HEK293 (cell line): ENCODE data around the gene PHETA1.

Experiments
- CTCF ChIA-PET: fragments of 350-600 bp; formaldehyde crosslinking; extraction: SDS; loops from one replicate; lab custom pipeline; 2021; ENCODE audit warnings: antibody characterized with exemption; lab: Yijun Ruan, JAX
- POLR2A ChIA-PET: fragments of 300-600 bp; formaldehyde crosslinking; extraction: SDS; loops from one replicate; lab custom pipeline; 2020; ENCODE audit warnings: antibody characterized with exemption, inconsistent platforms; lab: Yijun Ruan, JAX
- H3K27ac ChIP-seq: fragments of 200-500 bp; sonication (Bioruptor generic); 2 replicates; pipeline ENCODE4 v1.5.1; 2014; ENCODE audit warnings: low read depth, low read length, control low read depth, inconsistent platforms; ENCODE audit errors: extremely low read depth
- H3K36me3 ChIP-seq, 2 experiments: fragments of 200-500 bp in 1 of 2; sonication (Bioruptor generic) in 1 of 2; 1 replicate in 1 of 2; 2 replicates in 1 of 2; pipeline ENCODE4 v1.5.1; 2014 to 2017; ENCODE audit warnings: inconsistent platforms in 2 of 2, low read length in 2 of 2; ENCODE audit not compliant: control insufficient read depth in 2 of 2, insufficient read depth in 1 of 2
- H3K4me1 ChIP-seq: fragments of 200-500 bp; sonication (Bioruptor generic); 2 replicates; pipeline ENCODE4 v1.5.1; 2014; ENCODE audit warnings: mild to moderate bottlenecking, low read length, inconsistent platforms; ENCODE audit not compliant: control insufficient read depth, insufficient read depth
- H3K4me3 ChIP-seq: 2 replicates; pipeline ENCODE4 v1.5.1; 2011; ENCODE audit warnings: low read depth, mild to moderate bottlenecking, control low read depth, low read length, moderate library complexity
- H3K9me3 ChIP-seq: fragments of 200-500 bp; sonication (Bioruptor generic); 2 replicates; pipeline ENCODE4 v1.5.1; 2014; ENCODE audit warnings: low read depth, low read length, inconsistent platforms; ENCODE audit not compliant: control insufficient read depth, insufficient read depth
- GLI4 ChIP-seq: fragments of 450-650 bp; formaldehyde crosslinking; IDR thresholded peaks from 2 replicates; pipeline ENCODE4 v1.5.1; 2016; ENCODE audit warnings: missing biosample characterization, missing genetic modification characterization
- RBAK ChIP-seq: fragments of 450-650 bp; formaldehyde crosslinking; IDR thresholded peaks from 2 replicates; pipeline ENCODE4 v1.5.1; 2016; ENCODE audit warnings: missing biosample characterization, missing genetic modification characterization
- YY1 ChIP-seq: fragments of 450-650 bp; formaldehyde crosslinking; IDR thresholded peaks from 2 replicates; pipeline ENCODE4 v1.5.1; 2018; ENCODE audit warnings: missing biosample characterization, missing genetic modification characterization
- ZFHX2 ChIP-seq: fragments of 450-650 bp; formaldehyde crosslinking; conservative IDR thresholded peaks from 2 replicates; pipeline ENCODE4 v1.5.1; 2016; ENCODE audit warnings: missing biosample characterization, missing genetic modification characterization
- ZNF510 ChIP-seq: fragments of 450-650 bp; formaldehyde crosslinking; IDR thresholded peaks from 2 replicates; pipeline ENCODE4 v1.5.1; 2018; ENCODE audit warnings: mild to moderate bottlenecking, missing genetic modification characterization, missing biosample characterization; ENCODE audit not compliant: insufficient replicate concordance
- ZNF654 ChIP-seq: fragments of 450-650 bp; formaldehyde crosslinking; IDR thresholded peaks from 2 replicates; pipeline ENCODE4 v1.5.1; 2016; ENCODE audit warnings: low read depth, missing biosample characterization, missing genetic modification characterization
- ZNF701 ChIP-seq: fragments of 450-650 bp; formaldehyde crosslinking; IDR thresholded peaks from 2 replicates; pipeline ENCODE4 v1.5.1; 2016; ENCODE audit warnings: missing biosample characterization, missing genetic modification characterization
- ZSCAN16 ChIP-seq: fragments of 450-650 bp; formaldehyde crosslinking; IDR thresholded peaks from 2 replicates; pipeline ENCODE4 v1.5.1; 2016; ENCODE audit warnings: missing biosample characterization, missing genetic modification characterization
- TF ChIP-seq, protein P1 (sequence below): fragments of 450-650 bp; formaldehyde crosslinking; IDR thresholded peaks from 2 replicates; pipeline ENCODE4; 2016; ENCODE audit warnings: missing biosample characterization, missing genetic modification characterization
- TF ChIP-seq, protein P2 (sequence below): fragments of 450-650 bp; formaldehyde crosslinking; IDR thresholded peaks from 2 replicates; pipeline ENCODE4 v1.5.1; 2016; ENCODE audit warnings: missing biosample characterization, missing genetic modification characterization, low read depth

Gene PHETA1

DNA sequence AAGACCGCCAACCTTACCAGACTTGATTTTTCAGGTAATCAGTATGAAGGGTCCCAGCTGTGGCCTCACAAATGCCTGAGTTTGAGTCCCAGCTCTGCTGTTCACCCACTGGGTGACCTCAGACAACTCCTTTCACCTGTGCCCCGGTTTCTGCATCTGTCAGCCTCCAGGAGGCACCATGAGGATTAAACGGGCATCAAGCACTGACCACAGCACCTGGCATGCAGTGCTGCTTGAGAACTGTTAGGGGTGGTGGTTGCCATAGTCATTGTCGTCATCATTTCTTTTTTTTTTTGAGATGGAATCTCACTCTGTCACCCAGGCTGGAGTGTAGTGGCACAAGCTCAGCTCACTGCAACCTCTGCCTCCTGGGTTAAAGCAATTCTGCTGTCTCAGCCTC is 57.9 kb downstream of the PHETA1 start:
- TF ChIP-seq ZNF654 = no peak
- no peak for TF ChIP-seq RBAK (tag by site-specific recombination)
- TF ChIP-seq ZFHX2 = no peak
- no peak for TF ChIP-seq ZNF510
- TF ChIP-seq, protein P1, sequence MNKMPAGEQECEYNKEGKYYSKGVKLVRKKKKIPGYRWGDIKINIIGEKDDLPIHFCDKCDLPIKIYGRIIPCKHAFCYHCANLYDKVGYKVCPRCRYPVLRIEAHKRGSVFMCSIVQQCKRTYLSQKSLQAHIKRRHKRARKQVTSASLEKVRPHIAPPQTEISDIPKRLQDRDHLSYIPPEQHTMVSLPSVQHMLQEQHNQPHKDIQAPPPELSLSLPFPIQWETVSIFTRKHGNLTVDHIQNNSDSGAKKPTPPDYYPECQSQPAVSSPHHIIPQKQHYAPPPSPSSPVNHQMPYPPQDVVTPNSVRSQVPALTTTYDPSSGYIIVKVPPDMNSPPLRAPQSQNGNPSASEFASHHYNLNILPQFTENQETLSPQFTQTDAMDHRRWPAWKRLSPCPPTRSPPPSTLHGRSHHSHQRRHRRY = no peak
- TF ChIP-seq GLI4 (tag by site-specific recombination) = no peak
- TF ChIP-seq, protein P2, sequence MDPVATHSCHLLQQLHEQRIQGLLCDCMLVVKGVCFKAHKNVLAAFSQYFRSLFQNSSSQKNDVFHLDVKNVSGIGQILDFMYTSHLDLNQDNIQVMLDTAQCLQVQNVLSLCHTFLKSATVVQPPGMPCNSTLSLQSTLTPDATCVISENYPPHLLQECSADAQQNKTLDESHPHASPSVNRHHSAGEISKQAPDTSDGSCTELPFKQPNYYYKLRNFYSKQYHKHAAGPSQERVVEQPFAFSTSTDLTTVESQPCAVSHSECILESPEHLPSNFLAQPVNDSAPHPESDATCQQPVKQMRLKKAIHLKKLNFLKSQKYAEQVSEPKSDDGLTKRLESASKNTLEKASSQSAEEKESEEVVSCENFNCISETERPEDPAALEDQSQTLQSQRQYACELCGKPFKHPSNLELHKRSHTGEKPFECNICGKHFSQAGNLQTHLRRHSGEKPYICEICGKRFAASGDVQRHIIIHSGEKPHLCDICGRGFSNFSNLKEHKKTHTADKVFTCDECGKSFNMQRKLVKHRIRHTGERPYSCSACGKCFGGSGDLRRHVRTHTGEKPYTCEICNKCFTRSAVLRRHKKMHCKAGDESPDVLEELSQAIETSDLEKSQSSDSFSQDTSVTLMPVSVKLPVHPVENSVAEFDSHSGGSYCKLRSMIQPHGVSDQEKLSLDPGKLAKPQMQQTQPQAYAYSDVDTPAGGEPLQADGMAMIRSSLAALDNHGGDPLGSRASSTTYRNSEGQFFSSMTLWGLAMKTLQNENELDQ (tag by site-specific recombination) = no peak
- TF ChIP-seq ZNF701 (tag by site-specific recombination) = no peak
- TF ChIP-seq ZSCAN16 (tag by site-specific recombination) = no peak
- no peak for TF ChIP-seq YY1 (tag by site-specific recombination)
- H3K4me3 ChIP-seq = no peak overlapping the region
- no peak overlapping the region for H3K27ac ChIP-seq
- no peaks in the 10 kb centered on the region for H3K4me1 ChIP-seq
- H3K9me3 ChIP-seq = no peaks in the 10 kb centered on the region
- H3K36me3 ChIP-seq = no peaks in the 10 kb centered on the region
- ChIA-PET CTCF (interaction anchor here (1.1 to 2.8 kb wide), 2 partner anchors 9 to 11 kb away, joined by 3 to 9 read pairs; no protein-coding TSS in a partner anchor), POLR2A (no interaction called here)
